ENCODE measurements around the gene USP25. TPM values are rescaled to one million over a fixed set of nuclear protein-coding genes. Genes with fewer than 3 reads are reported as not detected.

Gene USP25, protein sequence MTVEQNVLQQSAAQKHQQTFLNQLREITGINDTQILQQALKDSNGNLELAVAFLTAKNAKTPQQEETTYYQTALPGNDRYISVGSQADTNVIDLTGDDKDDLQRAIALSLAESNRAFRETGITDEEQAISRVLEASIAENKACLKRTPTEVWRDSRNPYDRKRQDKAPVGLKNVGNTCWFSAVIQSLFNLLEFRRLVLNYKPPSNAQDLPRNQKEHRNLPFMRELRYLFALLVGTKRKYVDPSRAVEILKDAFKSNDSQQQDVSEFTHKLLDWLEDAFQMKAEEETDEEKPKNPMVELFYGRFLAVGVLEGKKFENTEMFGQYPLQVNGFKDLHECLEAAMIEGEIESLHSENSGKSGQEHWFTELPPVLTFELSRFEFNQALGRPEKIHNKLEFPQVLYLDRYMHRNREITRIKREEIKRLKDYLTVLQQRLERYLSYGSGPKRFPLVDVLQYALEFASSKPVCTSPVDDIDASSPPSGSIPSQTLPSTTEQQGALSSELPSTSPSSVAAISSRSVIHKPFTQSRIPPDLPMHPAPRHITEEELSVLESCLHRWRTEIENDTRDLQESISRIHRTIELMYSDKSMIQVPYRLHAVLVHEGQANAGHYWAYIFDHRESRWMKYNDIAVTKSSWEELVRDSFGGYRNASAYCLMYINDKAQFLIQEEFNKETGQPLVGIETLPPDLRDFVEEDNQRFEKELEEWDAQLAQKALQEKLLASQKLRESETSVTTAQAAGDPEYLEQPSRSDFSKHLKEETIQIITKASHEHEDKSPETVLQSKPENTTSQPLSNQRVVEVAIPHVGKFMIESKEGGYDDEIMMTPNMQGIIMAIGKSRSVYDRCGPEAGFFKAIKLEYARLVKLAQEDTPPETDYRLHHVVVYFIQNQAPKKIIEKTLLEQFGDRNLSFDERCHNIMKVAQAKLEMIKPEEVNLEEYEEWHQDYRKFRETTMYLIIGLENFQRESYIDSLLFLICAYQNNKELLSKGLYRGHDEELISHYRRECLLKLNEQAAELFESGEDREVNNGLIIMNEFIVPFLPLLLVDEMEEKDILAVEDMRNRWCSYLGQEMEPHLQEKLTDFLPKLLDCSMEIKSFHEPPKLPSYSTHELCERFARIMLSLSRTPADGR
- polyA plus RNA-seq (2012; ENCODE audit: missing spikeins): 20.2 TPM

DNA sequence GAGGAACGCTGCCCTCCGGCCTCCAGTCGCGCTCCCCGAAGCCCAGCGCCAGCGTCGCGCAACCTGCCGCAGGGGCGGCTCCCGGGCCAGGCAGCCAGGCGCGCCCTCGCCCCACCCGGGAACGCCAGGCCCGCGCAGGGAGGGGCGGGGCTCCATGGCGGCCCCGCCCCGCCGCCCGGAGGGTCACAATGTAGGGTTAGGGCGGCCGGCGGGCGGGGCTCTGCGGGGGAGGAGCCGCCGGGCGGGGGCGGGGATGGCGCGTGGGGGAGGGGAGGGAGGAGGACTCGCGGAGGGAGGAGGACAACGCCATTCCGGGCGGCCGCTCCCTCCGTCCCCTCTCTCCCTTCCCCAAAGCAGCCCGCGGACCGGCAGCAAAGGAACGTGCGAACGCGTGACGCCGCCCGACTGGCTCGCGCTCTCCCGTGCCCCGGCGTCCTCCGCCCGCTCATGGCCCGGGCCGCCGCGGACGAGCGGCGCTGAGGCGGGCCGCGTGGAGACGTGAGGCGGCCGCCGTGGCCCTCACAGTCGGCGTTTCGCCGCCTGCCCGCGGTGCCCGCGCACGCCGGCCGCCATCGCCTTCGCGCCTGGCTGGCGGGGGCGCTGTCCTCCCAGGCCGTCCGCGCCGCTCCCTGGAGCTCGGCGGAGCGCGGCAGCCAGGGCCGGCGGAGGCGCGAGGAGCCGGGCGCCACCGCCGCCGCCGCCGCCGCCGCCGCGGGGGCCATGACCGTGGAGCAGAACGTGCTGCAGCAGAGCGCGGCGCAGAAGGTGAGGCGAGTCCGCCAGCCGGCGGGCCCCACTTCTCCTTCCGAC lies at the start of gene USP25:
Gene USP25 (plus strand): TSS at position 309 of the 810 bp plus-strand sequence. CDS start 412 bp downstream, at position 721.
- peak; percentile 92 for FAIRE-seq
- TF ChIP-seq POLR2AphosphoS5 (IDR thresholded peaks at IDR 0.05; ENCODE audit: low read depth, low read length) (peak; percentile 63; the same call in 1 of the 2 replicates), POLR2A (IDR thresholded peaks at IDR 0.05; ENCODE audit: low read depth, low read length) (peak; percentile 73; the same call in 1 of the 2 replicates), TAF1 (IDR thresholded peaks at IDR 0.05; ENCODE audit: borderline replicate concordance, low read depth, low read length) (0 out of 2 replicates have a peak, but pooled peaks have one; percentile 55)
- DNase-seq (ENCODE audit: insufficient read length): peak; percentile 74

DNA sequence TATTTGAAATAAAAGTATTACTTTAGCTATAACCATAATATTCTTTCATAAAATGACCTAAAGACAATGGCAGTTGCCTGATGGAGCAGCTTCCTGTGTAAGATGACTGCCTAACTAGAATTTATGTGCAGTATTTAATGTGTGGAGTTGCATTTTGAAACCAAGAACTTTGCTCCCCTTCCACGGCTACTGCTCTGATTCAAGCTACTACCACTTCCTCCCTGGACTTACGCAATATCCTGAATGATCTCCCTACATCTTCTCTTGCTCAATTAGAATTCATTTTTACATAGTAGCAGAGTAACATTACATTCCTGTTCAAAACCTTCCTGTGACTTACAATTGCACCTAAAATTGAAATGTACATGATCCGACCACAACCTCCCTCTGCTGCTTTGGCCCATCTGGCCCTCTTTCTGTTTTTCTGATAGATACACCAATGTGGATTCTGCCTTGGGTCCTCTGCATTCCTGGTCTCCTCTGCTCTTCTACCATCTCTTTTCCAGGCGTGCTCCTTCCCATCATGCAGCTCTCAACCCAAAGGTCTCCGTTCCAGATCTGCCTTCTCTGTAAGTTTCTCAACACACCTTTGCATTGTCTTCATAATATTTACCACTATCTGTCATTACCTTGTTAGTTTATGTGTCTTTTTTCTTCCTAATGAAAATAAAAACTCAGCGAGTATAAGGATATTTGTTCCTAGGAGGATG lies 47.4 kb upstream of the USP25 start:
- TF ChIP-seq POLR2A (IDR thresholded peaks at IDR 0.05; ENCODE audit: low read depth, low read length) (no peak), POLR2AphosphoS5 (IDR thresholded peaks at IDR 0.05; ENCODE audit: low read depth, low read length) (no peak), TAF1 (IDR thresholded peaks at IDR 0.05; ENCODE audit: borderline replicate concordance, low read depth, low read length) (no peak)
- DNase-seq (ENCODE audit: insufficient read length) (no peak), FAIRE-seq (no peak)

DNA sequence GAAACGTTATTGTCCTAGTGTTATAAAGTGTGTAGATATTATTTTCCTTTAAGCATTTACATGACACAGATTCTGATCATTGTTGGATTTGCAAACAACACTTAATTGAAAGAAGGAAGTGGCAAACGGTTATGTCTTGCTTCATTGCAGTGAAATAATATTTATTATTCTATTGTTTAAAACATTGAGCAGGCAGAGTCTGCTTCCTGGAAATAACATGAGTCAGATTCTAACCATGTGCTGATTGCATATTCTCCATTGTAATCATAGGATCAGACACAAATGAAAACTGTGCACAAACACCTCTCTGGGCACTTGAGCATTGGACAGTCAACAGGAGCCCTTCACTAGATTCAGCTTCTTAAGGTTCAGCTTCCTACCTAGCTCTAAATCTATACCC lies 46.8 kb upstream of the USP25 start:
- TF ChIP-seq TAF1 (IDR thresholded peaks at IDR 0.05; ENCODE audit: borderline replicate concordance, low read depth, low read length): no peak
- TF ChIP-seq POLR2A (IDR thresholded peaks at IDR 0.05; ENCODE audit: low read depth, low read length): no peak
- TF ChIP-seq POLR2AphosphoS5 (IDR thresholded peaks at IDR 0.05; ENCODE audit: low read depth, low read length): no peak
- FAIRE-seq (no peak), DNase-seq (ENCODE audit: insufficient read length) (no peak)

DNA sequence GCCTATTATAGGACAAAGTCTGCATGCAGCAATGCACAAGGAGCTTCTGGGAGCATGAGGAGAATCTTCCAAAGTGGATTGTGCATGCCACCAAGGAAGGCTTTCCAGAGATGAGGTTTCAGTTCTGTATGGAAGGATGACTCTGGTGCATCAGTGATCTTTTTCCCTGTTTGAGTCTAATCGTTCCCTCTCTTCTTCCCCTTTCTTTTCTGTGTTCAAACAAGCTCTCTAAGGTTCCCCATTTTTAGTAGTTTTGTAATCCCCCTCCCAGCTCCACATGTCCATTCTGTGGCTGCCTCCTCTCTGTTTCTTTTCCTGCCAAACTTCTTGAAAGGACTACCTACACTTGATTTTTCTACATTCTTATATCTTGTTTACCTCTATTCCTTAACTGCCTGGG lies 43.3 kb upstream of the USP25 start:
- FAIRE-seq (no peak), DNase-seq (ENCODE audit: insufficient read length) (no peak)
- TF ChIP-seq POLR2AphosphoS5 (IDR thresholded peaks at IDR 0.05; ENCODE audit: low read depth, low read length) (no peak), POLR2A (IDR thresholded peaks at IDR 0.05; ENCODE audit: low read depth, low read length) (no peak), TAF1 (IDR thresholded peaks at IDR 0.05; ENCODE audit: borderline replicate concordance, low read depth, low read length) (no peak)

DNA sequence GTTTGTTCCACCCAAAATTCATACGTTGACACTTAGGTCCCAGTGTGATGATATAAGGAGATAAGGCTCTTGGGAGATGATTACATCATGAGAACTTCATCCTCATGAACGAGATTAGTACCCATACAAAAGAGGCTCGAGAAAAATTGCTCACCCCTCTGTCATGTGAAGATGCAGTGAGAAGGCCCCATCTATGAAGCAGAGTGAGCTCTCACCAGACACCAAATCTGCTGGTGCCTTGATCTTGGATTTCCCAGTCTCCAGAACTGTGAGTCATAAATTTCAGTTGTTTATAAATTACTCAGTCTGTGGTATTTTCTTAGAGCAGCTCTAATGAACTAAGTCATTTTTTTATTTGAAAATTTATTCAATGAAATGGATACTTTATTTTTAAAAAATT lies 42.6 kb upstream of the USP25 start:
- no peak for DNase-seq (ENCODE audit: insufficient read length)
- TF ChIP-seq POLR2A (IDR thresholded peaks at IDR 0.05; ENCODE audit: low read depth, low read length) (no peak), TAF1 (IDR thresholded peaks at IDR 0.05; ENCODE audit: borderline replicate concordance, low read depth, low read length) (no peak), POLR2AphosphoS5 (IDR thresholded peaks at IDR 0.05; ENCODE audit: low read depth, low read length) (no peak)
- no peak for FAIRE-seq

DNA sequence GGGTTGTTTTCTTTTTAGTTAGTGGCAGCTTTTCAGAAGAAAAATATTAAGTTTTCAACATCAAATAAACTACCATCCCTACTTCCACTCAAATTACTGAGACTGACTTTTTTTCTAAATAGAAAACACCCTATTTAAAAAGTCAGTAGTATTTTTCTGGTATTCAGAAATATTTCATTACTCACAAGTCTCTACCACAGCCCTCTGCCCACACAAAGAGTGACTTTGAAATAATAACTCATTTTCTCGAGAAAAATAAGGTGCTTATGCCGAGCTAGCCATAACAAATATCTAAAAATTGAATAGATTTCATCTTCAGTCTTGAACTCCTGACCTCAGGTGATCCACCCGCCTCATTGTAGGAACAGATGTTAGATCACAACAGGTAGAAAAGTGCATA lies 41.8 kb upstream of the USP25 start:
- DNase-seq (ENCODE audit: insufficient read length) (no peak), FAIRE-seq (no peak)
- TF ChIP-seq POLR2AphosphoS5 (IDR thresholded peaks at IDR 0.05; ENCODE audit: low read depth, low read length) (no peak), POLR2A (IDR thresholded peaks at IDR 0.05; ENCODE audit: low read depth, low read length) (no peak), TAF1 (IDR thresholded peaks at IDR 0.05; ENCODE audit: borderline replicate concordance, low read depth, low read length) (no peak)

DNA sequence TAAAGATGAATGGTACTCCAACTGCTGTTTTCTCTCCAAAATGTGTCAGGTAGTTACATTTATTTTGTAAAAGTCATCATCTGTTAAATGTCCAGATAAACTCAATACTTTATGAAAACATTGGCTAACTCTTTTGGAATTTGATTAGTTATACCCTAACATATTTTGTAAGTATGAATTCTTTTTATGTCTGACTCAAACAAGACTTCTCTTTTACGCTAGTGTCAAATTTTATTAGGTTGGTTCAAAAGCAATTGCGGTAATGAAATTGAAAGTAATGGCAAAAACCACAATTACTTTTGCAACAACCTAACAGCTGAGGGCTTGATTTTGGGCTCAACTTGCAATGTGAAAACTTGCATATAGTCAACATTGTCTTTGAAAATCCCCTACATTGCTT lies 41.0 kb upstream of the USP25 start:
- TF ChIP-seq POLR2A (IDR thresholded peaks at IDR 0.05; ENCODE audit: low read depth, low read length) (no peak), POLR2AphosphoS5 (IDR thresholded peaks at IDR 0.05; ENCODE audit: low read depth, low read length) (no peak), TAF1 (IDR thresholded peaks at IDR 0.05; ENCODE audit: borderline replicate concordance, low read depth, low read length) (no peak)
- FAIRE-seq (no peak), DNase-seq (ENCODE audit: insufficient read length) (no peak)

DNA sequence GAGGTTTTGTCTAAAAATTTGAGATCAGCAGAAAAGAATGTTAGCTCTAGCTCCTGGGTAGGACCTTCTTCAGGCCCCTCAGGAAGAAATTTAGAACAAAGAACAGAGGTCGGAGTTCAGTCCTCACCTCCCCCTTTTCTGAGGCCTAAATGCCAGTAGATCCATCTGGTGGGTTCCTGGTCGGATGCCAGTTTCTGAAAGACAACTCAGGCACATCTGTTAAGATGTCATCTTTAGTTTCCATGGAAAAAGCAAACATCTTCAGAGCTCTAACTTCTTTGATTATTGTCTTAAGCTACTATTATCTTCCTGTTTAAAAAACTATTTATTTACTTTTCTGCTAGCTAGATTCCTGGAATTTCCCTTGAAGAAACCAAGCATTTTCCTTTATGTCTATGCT lies 37.1 kb upstream of the USP25 start:
- FAIRE-seq (no peak), DNase-seq (ENCODE audit: insufficient read length) (no peak)
- no peak for TF ChIP-seq POLR2AphosphoS5 (IDR thresholded peaks at IDR 0.05; ENCODE audit: low read depth, low read length)

DNA sequence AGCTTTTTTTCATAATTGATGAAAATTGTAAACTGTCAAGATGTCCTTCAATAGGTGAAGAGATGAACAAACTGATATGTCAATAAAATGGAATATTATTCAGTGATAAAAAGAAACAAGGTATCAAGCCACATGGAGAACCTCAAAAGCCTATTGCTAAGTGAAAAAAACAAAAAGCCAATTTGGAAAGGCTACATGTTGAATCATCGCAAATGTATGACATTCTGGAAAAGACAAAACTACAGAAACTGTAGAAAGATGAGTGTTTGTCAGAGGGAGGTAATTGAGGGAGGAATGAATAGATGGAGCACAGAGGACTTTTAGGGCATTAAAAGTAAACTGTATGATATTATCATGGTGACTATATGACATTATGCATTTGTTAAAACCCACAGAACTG lies 34.5 kb upstream of the USP25 start:
- FAIRE-seq (no peak), DNase-seq (ENCODE audit: insufficient read length) (no peak)

DNA sequence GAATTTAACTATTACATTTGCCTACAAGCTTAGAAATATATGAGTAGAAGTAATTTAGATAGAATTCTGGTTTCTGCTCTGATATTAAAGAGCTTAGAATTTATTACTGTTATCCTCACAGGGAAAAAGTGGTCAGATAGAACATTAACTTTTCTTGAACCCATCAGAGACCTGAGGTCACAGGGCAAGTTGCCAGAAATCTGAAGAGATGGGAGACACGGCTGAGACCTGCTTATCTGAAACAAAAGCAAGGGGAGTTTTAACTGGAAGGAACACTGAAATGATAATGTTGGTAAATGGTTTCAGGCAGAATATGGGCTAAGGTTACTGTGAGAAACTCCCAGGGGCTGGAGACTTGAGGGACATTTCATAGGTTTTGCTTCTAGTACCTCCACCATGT lies 28.0 kb upstream of the USP25 start:
- TF ChIP-seq POLR2A (IDR thresholded peaks at IDR 0.05; ENCODE audit: low read depth, low read length) (no peak), POLR2AphosphoS5 (IDR thresholded peaks at IDR 0.05; ENCODE audit: low read depth, low read length) (no peak), TAF1 (IDR thresholded peaks at IDR 0.05; ENCODE audit: borderline replicate concordance, low read depth, low read length) (no peak)
- DNase-seq (ENCODE audit: insufficient read length) (no peak), FAIRE-seq (no peak)

More for the DNA sequence above, 34.5 kb upstream of the USP25 start:
- TF ChIP-seq POLR2AphosphoS5 (IDR thresholded peaks at IDR 0.05; ENCODE audit: low read depth, low read length): no peak
- TF ChIP-seq TAF1 (IDR thresholded peaks at IDR 0.05; ENCODE audit: borderline replicate concordance, low read depth, low read length): no peak
- TF ChIP-seq POLR2A (IDR thresholded peaks at IDR 0.05; ENCODE audit: low read depth, low read length): no peak

Measured in GM12892 (cell line).